Muscle of leg (tissue), 11 donors: ENCODE results near the gene LARP4B. TPM values are rescaled to one million over a fixed set of nuclear protein-coding genes. Genes with fewer than 3 reads are reported as not detected.

Source experiments
- DNase-seq: peaks from one replicate; pipeline ENCODE4 v3.0.0; 2013
- H3K27ac ChIP-seq: one replicate; pipeline ENCODE4 v1.5.1; 2013; ENCODE audit warnings: mild to moderate bottlenecking, low read length, control low read depth
- H3K27me3 ChIP-seq: one replicate; pipeline ENCODE4 v1.6.1; 2013; ENCODE audit warnings: low read length; ENCODE audit not compliant: control insufficient read depth, insufficient read depth
- H3K36me3 ChIP-seq: one replicate; pipeline ENCODE4 v1.6.1; 2013; ENCODE audit warnings: low read length; ENCODE audit not compliant: control insufficient read depth, insufficient read depth
- H3K4me1 ChIP-seq: one replicate; pipeline ENCODE4 v1.6.1; 2013; ENCODE audit warnings: low read length; ENCODE audit not compliant: control insufficient read depth, insufficient read depth
- H3K4me3 ChIP-seq: one replicate; pipeline ENCODE4 v1.5.1; 2013; ENCODE audit warnings: low read length, control low read depth
- H3K9me3 ChIP-seq: replicated peaks from 2 replicates; pipeline ENCODE4 v1.6.1; 2013; ENCODE audit warnings: low read depth, low read length; ENCODE audit not compliant: control insufficient read depth
- WGBS: methylation state at CpG from one replicate; pipeline ENCODE4 v1.1.5; 2013; ENCODE audit warnings: missing lambda C conversion rate; ENCODE audit not compliant: insufficient coverage; 5-methylcytosine and 5-hydroxymethylcytosine counted together
- polyA plus RNA-seq, 8 donors: library from polyadenylated mRNA; unstranded; fragments of 120-200 nt; gene quantifications; one replicate each; pipeline versions ENCODE4 v1.2.1 to v1.2.3, GENCODE V29; 2013; ENCODE audit warnings: inconsistent platforms in 1 of 8, low replicate concordance in 1 of 8; ENCODE audit not compliant: insufficient read length in 8 of 8, insufficient read depth in 1 of 8
- total RNA-seq: library from RNA; stranded (reverse); fragments of 120-200 nt; gene quantifications from one replicate; pipeline ENCODE4 v1.2.4, GENCODE V29; 2013

Gene LARP4B
- total and polyA plus RNA-seq, 9 donors, result 35.8 to 84.5 (median 54.8) TPM

GRCh38 chr10:784403-785088 is 147.0 kb downstream of the LARP4B start:
- Histone ChIP-seq H3K27ac (no peak overlapping the region), H3K4me1 (peaks cover 24% of the 10 kb centered on the region), H3K9me3 (no peaks in the 10 kb centered on the region), H3K4me3 (peak overlapping the region; percentile 53), H3K27me3 (peaks cover 13% of the 10 kb centered on the region), H3K36me3 (no peaks in the 10 kb centered on the region)
- DNase-seq, result peak; percentile 79
- under 1% methylated on average over 42 of the region's 51 CpGs for WGBS

- no peak for DNase-seq
- Histone ChIP-seq H3K4me3 (no peak overlapping the region), H3K4me1 (peaks cover 15% of the 10 kb centered on the region), H3K9me3 (no peaks in the 10 kb centered on the region), H3K27ac (no peak overlapping the region), H3K27me3 (peaks cover 10% of the 10 kb centered on the region), H3K36me3 (no peaks in the 10 kb centered on the region)
- WGBS, result 83% methylated on average over 26 of the region's 32 CpGs
Measured at GRCh38 chr10:782751-783648, 148.5 kb downstream of the LARP4B start.

DNA sequence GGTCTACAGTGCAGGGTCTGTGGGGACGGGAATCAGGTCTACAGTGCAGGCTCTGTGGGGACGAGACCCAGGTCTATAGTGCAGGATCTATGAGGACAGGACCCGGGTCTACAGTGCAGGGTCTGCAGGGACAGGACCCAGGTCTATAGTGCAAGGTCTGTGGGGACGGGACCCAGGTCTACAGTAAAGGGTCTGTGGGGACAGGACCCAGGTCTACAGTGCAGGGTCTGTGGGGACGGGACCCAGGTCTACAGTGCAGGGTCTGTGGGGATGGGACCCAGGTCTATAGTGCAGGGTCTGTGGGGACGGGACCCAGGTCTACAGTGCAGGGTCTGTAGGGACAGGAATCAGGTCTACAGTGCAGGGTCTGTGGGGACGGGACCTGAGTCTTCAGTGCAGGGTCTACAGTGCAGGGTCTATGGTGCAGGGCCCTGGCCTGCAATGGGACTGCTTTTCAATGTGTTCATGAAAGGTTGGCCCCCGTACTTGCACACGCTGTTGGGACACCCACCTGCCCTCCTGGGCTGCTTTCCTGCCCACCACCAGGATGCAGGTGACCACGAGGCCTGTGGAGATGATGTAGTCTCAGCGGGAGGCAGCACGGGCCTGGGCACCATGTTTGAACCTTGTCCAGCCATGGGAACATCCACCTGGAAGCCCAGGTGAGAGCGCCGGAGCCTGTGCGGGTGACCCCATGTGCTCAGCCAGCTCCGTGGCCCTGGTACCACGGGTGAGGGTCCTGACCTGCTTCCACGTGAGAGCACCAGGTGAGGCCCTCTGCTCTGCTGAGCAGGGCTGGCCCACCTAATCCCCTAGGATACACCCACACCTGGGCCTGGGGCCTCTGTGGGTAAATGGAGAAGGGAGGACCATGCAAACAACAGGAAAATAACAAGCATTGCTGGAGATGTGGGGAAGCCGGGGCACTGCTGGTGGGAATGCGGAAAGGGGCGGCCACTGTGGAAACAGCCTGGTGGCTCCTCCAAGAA is 150.7 kb downstream of the LARP4B start:
- H3K27ac ChIP-seq, result no peak overlapping the region
- H3K9me3 ChIP-seq, result no peaks in the 10 kb centered on the region
- no peak for DNase-seq
- H3K4me3 ChIP-seq, result no peak overlapping the region
- H3K36me3 ChIP-seq, result no peaks in the 10 kb centered on the region
- 94% methylated on average over 19 of the region's 21 CpGs for WGBS
- peaks cover 7% of the 10 kb centered on the region for H3K27me3 ChIP-seq
- H3K4me1 ChIP-seq, result peaks cover 12% of the 10 kb centered on the region

- Histone ChIP-seq H3K4me1 (no peaks in the 10 kb centered on the region), H3K9me3 (no peaks in the 10 kb centered on the region), H3K27me3 (peaks cover 6% of the 10 kb centered on the region), H3K36me3 (no peaks in the 10 kb centered on the region), H3K27ac (no peak overlapping the region), H3K4me3 (no peak overlapping the region)
- no peak for DNase-seq
- WGBS, result 65% methylated on average over 18 of the region's 27 CpGs
Measured at GRCh38 chr10:778626-779330, 152.7 kb downstream of the LARP4B start.

DNA sequence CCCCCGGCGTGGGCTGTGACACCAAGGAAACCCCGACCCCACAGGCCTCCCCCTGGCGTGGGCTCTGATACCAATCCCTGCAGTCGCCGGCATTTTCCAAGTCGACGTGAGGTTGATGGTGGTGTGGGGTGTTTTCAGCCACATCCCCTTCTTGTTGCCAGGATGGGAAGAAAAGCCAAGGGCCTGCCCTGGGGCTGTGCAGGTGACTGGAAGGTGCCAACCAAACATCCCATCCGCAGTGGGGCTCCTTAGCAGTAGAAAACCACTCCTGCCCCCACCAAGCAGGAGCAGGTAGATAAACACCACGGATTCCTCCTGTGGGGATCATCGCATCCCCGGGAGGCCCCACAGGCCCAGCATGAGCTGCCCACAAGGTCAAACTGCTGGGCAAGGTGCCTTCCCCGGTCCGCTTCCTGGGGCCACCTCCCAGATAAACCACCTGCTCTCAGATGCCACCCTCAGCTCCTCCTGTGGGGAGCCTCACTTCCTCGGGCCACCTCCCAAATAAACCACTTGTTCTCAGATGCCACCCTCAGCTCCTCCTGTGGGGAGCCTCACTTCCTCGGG is 153.5 kb downstream of the LARP4B start:
- no peak overlapping the region for H3K27ac ChIP-seq
- no peak for DNase-seq
- no peaks in the 10 kb centered on the region for H3K9me3 ChIP-seq
- no peaks in the 10 kb centered on the region for H3K4me1 ChIP-seq
- peaks cover 6% of the 10 kb centered on the region for H3K27me3 ChIP-seq
- no peak overlapping the region for H3K4me3 ChIP-seq
- H3K36me3 ChIP-seq, result no peaks in the 10 kb centered on the region
- WGBS, result 79% methylated on average over 12 of the region's 16 CpGs

DNA sequence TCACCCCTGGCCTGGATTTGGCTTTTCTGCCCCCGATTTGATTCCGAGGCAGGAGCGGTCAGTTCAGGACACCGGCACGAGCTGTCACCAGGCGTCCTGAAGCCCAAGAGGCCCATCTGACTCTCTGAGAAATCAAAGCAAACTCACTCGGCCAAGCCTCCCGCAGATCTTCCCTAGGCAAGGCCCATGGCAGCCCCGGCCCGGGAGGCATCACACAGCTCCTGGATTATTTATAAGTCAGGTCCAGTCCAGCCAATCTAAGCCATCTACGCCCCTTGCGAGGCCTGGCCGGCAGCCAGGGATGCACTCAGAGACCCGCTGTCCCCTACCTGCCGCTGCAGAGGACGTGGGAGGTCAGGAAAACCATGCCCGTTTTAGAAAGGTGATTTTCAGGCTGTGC is 154.7 kb downstream of the LARP4B start:
- H3K4me3 ChIP-seq, result no peak overlapping the region
- H3K27ac ChIP-seq, result no peak overlapping the region
- H3K4me1 ChIP-seq, result no peaks in the 10 kb centered on the region
- H3K36me3 ChIP-seq, result no peaks in the 10 kb centered on the region
- no peak for DNase-seq
- no peaks in the 10 kb centered on the region for H3K9me3 ChIP-seq
- 81% methylated on average over 17 of the region's 17 CpGs for WGBS
- H3K27me3 ChIP-seq, result no peaks in the 10 kb centered on the region

- no peaks in the 10 kb centered on the region for H3K9me3 ChIP-seq
- H3K27ac ChIP-seq, result no peak overlapping the region
- no peak for DNase-seq
- no peaks in the 10 kb centered on the region for H3K36me3 ChIP-seq
- no peaks in the 10 kb centered on the region for H3K4me1 ChIP-seq
- WGBS, result 84% methylated on average over 36 of the region's 38 CpGs
- no peaks in the 10 kb centered on the region for H3K27me3 ChIP-seq
- H3K4me3 ChIP-seq, result no peak overlapping the region
Measured at GRCh38 chr10:775245-776075, 156.0 kb downstream of the LARP4B start.

- no peaks in the 10 kb centered on the region for H3K36me3 ChIP-seq
- no peak overlapping the region for H3K4me3 ChIP-seq
- DNase-seq, result no peak
- H3K9me3 ChIP-seq, result peaks cover under 1% of the 10 kb centered on the region
- 82% methylated on average over 22 of the region's 23 CpGs for WGBS
- no peaks in the 10 kb centered on the region for H3K27me3 ChIP-seq
- H3K27ac ChIP-seq, result no peak overlapping the region
- no peaks in the 10 kb centered on the region for H3K4me1 ChIP-seq
Measured at GRCh38 chr10:774661-775244, 156.8 kb downstream of the LARP4B start.
